ENCODE results near the gene CMYA5. TPM values are rescaled to one million over a fixed set of nuclear protein-coding genes. Genes with fewer than 3 reads are reported as not detected.

CMYA5 gene
- total RNA-seq, 1 donor from 2014 or later: 0.11 TPM

- Mint-ChIP-seq H3K27ac (no peak overlapping the region), H3K27me3 (no peaks in the 10 kb centered on the region), H3K4me1 (no peaks in the 10 kb centered on the region), H3K9me3 (no peaks in the 10 kb centered on the region), H3K36me3 (ENCODE audit: low read depth) (peaks cover under 1% of the 10 kb centered on the region), H3K4me3 (no peak overlapping the region)
- intact Hi-C loops (cut with micrococcal nuclease): no loop called here
- no peak for ATAC-seq (ENCODE audit: low read depth)
- no peak for DNase-seq
- ChIA-PET CTCF (no interaction called here), POLR2A (no interaction called here)
- TF ChIP-seq, protein P1, sequence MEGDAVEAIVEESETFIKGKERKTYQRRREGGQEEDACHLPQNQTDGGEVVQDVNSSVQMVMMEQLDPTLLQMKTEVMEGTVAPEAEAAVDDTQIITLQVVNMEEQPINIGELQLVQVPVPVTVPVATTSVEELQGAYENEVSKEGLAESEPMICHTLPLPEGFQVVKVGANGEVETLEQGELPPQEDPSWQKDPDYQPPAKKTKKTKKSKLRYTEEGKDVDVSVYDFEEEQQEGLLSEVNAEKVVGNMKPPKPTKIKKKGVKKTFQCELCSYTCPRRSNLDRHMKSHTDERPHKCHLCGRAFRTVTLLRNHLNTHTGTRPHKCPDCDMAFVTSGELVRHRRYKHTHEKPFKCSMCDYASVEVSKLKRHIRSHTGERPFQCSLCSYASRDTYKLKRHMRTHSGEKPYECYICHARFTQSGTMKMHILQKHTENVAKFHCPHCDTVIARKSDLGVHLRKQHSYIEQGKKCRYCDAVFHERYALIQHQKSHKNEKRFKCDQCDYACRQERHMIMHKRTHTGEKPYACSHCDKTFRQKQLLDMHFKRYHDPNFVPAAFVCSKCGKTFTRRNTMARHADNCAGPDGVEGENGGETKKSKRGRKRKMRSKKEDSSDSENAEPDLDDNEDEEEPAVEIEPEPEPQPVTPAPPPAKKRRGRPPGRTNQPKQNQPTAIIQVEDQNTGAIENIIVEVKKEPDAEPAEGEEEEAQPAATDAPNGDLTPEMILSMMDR (IDR thresholded peaks at IDR 0.05): no peak
These were observed 4.5 kb downstream of the CMYA5 start for GRCh38 chr5:79694183-79694582.

- CTCF ChIA-PET: no interaction called here
- Mint-ChIP-seq H3K9me3 (no peaks in the 10 kb centered on the region), H3K4me3 (no peak overlapping the region), H3K27ac (no peak overlapping the region), H3K4me1 (no peaks in the 10 kb centered on the region), H3K27me3 (no peaks in the 10 kb centered on the region), H3K36me3 (ENCODE audit: low read depth) (no peaks in the 10 kb centered on the region)
- no peak for ATAC-seq (ENCODE audit: low read depth)
- no peak for DNase-seq
- intact Hi-C loops (cut with micrococcal nuclease): no loop called here
- TF ChIP-seq, protein P1 (IDR thresholded peaks at IDR 0.05): no peak
- POLR2A ChIA-PET: no interaction called here
These were observed 5.0 kb downstream of the CMYA5 start for GRCh38 chr5:79694652-79695051.

- H3K4me3 Mint-ChIP-seq: no peak overlapping the region
- intact Hi-C loops (cut with micrococcal nuclease): no loop called here
- H3K9me3 Mint-ChIP-seq: no peaks in the 10 kb centered on the region
- H3K27me3 Mint-ChIP-seq: no peaks in the 10 kb centered on the region
- no peak overlapping the region for H3K27ac Mint-ChIP-seq
- DNase-seq (no peak), ATAC-seq (ENCODE audit: low read depth) (no peak)
- no peaks in the 10 kb centered on the region for H3K36me3 Mint-ChIP-seq (ENCODE audit: low read depth)
- ChIA-PET POLR2A (no interaction called here), CTCF (no interaction called here)
- TF ChIP-seq, protein P1 (IDR thresholded peaks at IDR 0.05): no peak
- no peaks in the 10 kb centered on the region for H3K4me1 Mint-ChIP-seq
These were observed 5.9 kb downstream of the CMYA5 start for GRCh38 chr5:79695526-79695925.

GRCh38 chr5:79697222-79698170, 7.9 kb downstream of the CMYA5 start:
- intact Hi-C loops (cut with micrococcal nuclease): no loop called here
- H3K4me1 Mint-ChIP-seq: no peaks in the 10 kb centered on the region
- H3K27ac Mint-ChIP-seq: no peak overlapping the region
- H3K4me3 Mint-ChIP-seq: no peak overlapping the region
- no peaks in the 10 kb centered on the region for H3K36me3 Mint-ChIP-seq (ENCODE audit: low read depth)
- TF ChIP-seq, protein P1 (IDR thresholded peaks at IDR 0.05): no peak
- no peaks in the 10 kb centered on the region for H3K27me3 Mint-ChIP-seq
- ChIA-PET POLR2A (no interaction called here), CTCF (no interaction called here)
- no peaks in the 10 kb centered on the region for H3K9me3 Mint-ChIP-seq
- no peak for ATAC-seq (ENCODE audit: low read depth)
- no peak for DNase-seq

DNA sequence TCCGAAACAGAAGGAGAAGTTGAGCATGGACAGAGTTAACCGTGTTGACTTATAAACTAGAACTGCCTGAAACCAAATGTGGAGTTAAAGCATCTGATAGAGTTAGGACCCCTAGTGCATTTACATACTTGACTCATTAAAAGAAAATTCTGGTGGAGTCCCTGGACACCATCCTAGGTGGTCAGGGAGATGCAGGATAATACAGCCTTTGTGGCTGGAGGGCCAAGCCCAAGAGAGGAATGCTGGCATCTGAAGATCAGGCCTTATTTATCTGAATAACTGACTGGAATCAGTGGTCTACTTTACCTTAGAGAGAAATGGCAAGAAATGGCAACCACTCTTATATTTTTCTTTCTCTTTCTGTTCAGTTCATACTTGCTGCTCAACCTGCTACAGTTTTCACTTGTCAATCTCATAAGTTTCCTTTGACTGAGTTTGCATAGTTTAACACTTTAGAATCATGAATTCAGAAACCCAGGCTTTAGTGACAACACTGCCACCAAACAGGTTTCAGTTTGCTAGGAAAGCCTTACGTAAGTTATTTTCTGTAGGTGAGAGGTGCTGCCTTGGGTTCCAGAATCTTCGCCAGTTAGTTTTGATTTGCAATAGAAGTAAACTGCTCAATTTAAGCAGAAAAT, 10.2 kb downstream of the CMYA5 start:
- ChIA-PET CTCF (no interaction called here), POLR2A (no interaction called here)
- no peaks in the 10 kb centered on the region for H3K27me3 Mint-ChIP-seq
- H3K4me3 Mint-ChIP-seq: no peak overlapping the region
- H3K27ac Mint-ChIP-seq: no peak overlapping the region
- intact Hi-C loops (cut with micrococcal nuclease): loop anchor here (10.0 kb wide), 1 partner anchor 155 kb away; no protein-coding TSS in a partner anchor
- no peaks in the 10 kb centered on the region for H3K4me1 Mint-ChIP-seq
- DNase-seq: no peak
- ATAC-seq (ENCODE audit: low read depth): no peak
- TF ChIP-seq, protein P1 (IDR thresholded peaks at IDR 0.05): no peak
- no peaks in the 10 kb centered on the region for H3K9me3 Mint-ChIP-seq
- H3K36me3 Mint-ChIP-seq (ENCODE audit: low read depth): no peaks in the 10 kb centered on the region

Measured in activated B cell treated with CpG ODN at 0.5 μM for 24 hours (primary cell).